ENCODE data around the gene AMY1B. TPM values are rescaled to one million over a fixed set of nuclear protein-coding genes. Genes with fewer than 3 reads are reported as not detected.
"Not testable (repeated sequence)": the region's sequence is repeated elsewhere in the genome, so short reads cannot be mapped to it uniquely, and the experiment has no call there.

The AMY1B gene
- not detected in 2 replicates for total RNA-seq (2014; rRNA removed; shearing (Covaris generic))
- polyA plus RNA-seq (2016; fragmentation: Nextera tagmentation; extraction: Ambion mirVana): not detected in 2 replicates

DNA sequence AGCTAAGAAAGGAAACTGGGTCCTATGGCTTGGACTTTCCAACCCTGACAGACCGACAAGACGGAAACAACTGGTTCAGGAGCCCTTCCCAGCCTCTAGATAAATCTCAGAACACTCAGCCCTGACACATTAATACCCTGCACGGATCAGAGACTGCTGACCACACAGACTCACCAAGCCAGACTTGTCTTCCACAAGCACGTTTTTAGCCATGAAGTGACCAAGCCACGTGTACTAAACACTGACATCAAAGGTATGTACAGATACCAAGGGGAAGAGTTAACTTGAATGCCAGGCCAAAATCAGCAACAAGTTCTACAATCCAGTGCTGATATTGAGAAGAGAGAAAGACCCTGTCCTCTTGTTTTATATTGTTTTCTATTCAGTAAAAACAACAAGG is at the start of gene AMY1B:
TSS of gene AMY1B (minus strand) at position 101 of the 400 bp plus-strand sequence. CDS start 571 bp downstream, outside the sequence.
- no CpG with 5 or more reads among the region's 5 CpGs for WGBS, 2 experiments (ENCODE audit: low coverage in 1 of 2, low lambda C conversion rate in 2 of 2, missing lambda C conversion rate in 2 of 2)
- H3K9me2 ChIP-seq (ENCODE audit: insufficient read depth); H3K4me3 ChIP-seq; H4K20me1 ChIP-seq (ENCODE audit: insufficient read depth); H3K27ac ChIP-seq; H2AFZ ChIP-seq; H3K4me1 ChIP-seq (ENCODE audit: insufficient read depth); in situ Hi-C loops (cut with MboI); H3K79me2 ChIP-seq (ENCODE audit: insufficient read depth); H3K9me3 ChIP-seq (ENCODE audit: low read depth); H3K36me3 ChIP-seq (ENCODE audit: low read depth); H3K9ac ChIP-seq; H3F3A ChIP-seq (ENCODE audit: insufficient read depth); DNase-seq; H3K27me3 ChIP-seq (replicated peaks; ENCODE audit: insufficient read depth); H3K4me2 ChIP-seq (ENCODE audit: unreplicated experiment): not testable (repeated sequence)

GRCh38 chr1:103745040-103745439 is 49.0 kb upstream of the AMY1B start:
- H3K9ac ChIP-seq; H3K4me3 ChIP-seq; in situ Hi-C loops (cut with MboI): not testable (repeated sequence)

DNA sequence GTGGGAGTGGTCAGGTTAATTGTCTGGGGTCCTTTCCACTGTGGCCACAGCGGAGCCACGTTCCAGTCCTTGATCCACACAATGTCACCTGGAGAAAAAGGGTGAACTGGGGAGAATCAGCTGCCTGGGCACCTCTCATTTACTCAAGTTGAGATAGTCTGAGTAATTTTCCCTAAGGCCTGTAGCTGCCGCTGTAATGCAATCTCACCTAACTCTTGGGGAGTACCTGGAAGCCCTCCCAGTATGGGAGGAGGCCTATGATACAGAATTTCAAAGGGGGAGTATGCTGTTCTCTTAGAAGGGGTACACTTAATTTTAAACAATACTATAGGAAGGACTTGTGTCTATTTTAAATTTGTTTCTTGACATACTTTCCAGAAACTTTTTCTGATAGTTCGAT is 48.4 kb upstream of the AMY1B start:
- H2AFZ ChIP-seq; in situ Hi-C loops (cut with MboI); DNase-seq; H4K20me1 ChIP-seq (ENCODE audit: insufficient read depth); H3K4me3 ChIP-seq; H3K9ac ChIP-seq; H3K9me3 ChIP-seq (ENCODE audit: low read depth); H3K79me2 ChIP-seq (ENCODE audit: insufficient read depth); H3F3A ChIP-seq (ENCODE audit: insufficient read depth); H3K27me3 ChIP-seq (replicated peaks; ENCODE audit: insufficient read depth); H3K9me2 ChIP-seq (ENCODE audit: insufficient read depth); H3K27ac ChIP-seq; H3K4me1 ChIP-seq (ENCODE audit: insufficient read depth); H3K4me2 ChIP-seq (ENCODE audit: unreplicated experiment); H3K36me3 ChIP-seq (ENCODE audit: low read depth): not testable (repeated sequence)
- no CpG with 5 or more reads among the region's 4 CpGs for WGBS, 2 experiments (ENCODE audit: low coverage in 1 of 2, low lambda C conversion rate in 2 of 2, missing lambda C conversion rate in 2 of 2)

More at GRCh38 chr1:103745040-103745439, 49.0 kb upstream of the AMY1B start:
- H3F3A ChIP-seq (ENCODE audit: insufficient read depth); H3K27me3 ChIP-seq (replicated peaks; ENCODE audit: insufficient read depth); H3K79me2 ChIP-seq (ENCODE audit: insufficient read depth); H2AFZ ChIP-seq; H4K20me1 ChIP-seq (ENCODE audit: insufficient read depth); H3K9me2 ChIP-seq (ENCODE audit: insufficient read depth); H3K9me3 ChIP-seq (ENCODE audit: low read depth); H3K4me2 ChIP-seq (ENCODE audit: unreplicated experiment); DNase-seq; H3K27ac ChIP-seq; H3K36me3 ChIP-seq (ENCODE audit: low read depth); H3K4me1 ChIP-seq (ENCODE audit: insufficient read depth): not testable (repeated sequence)
- WGBS, 2 experiments (ENCODE audit: low coverage in 1 of 2, low lambda C conversion rate in 2 of 2, missing lambda C conversion rate in 2 of 2): no CpG with 5 or more reads among the region's 4 CpGs

- H3K4me1 ChIP-seq (ENCODE audit: insufficient read depth); H3K27me3 ChIP-seq (replicated peaks; ENCODE audit: insufficient read depth); H3K36me3 ChIP-seq (ENCODE audit: low read depth); H3K27ac ChIP-seq; H3K9ac ChIP-seq; H3K4me3 ChIP-seq; DNase-seq; H2AFZ ChIP-seq; H3K79me2 ChIP-seq (ENCODE audit: insufficient read depth); H3K9me2 ChIP-seq (ENCODE audit: insufficient read depth); H3K4me2 ChIP-seq (ENCODE audit: unreplicated experiment); H3K9me3 ChIP-seq (ENCODE audit: low read depth); in situ Hi-C loops (cut with MboI); H3F3A ChIP-seq (ENCODE audit: insufficient read depth); H4K20me1 ChIP-seq (ENCODE audit: insufficient read depth): not testable (repeated sequence)
- no CpG with 5 or more reads among the region's 3 CpGs for WGBS, 2 experiments (ENCODE audit: low coverage in 1 of 2, low lambda C conversion rate in 2 of 2, missing lambda C conversion rate in 2 of 2)
Observed at GRCh38 chr1:103738031-103738430, 42.0 kb upstream of the AMY1B start.

GRCh38 chr1:103735334-103735733 is 39.3 kb upstream of the AMY1B start:
- H4K20me1 ChIP-seq (ENCODE audit: insufficient read depth); H3K27me3 ChIP-seq (replicated peaks; ENCODE audit: insufficient read depth); H3F3A ChIP-seq (ENCODE audit: insufficient read depth); DNase-seq; H3K4me3 ChIP-seq; H3K9me2 ChIP-seq (ENCODE audit: insufficient read depth); H3K36me3 ChIP-seq (ENCODE audit: low read depth); H3K9me3 ChIP-seq (ENCODE audit: low read depth); H3K9ac ChIP-seq; H3K27ac ChIP-seq; H3K79me2 ChIP-seq (ENCODE audit: insufficient read depth); H3K4me2 ChIP-seq (ENCODE audit: unreplicated experiment); in situ Hi-C loops (cut with MboI); H2AFZ ChIP-seq; H3K4me1 ChIP-seq (ENCODE audit: insufficient read depth): not testable (repeated sequence)
- no CpG with 5 or more reads among the region's 3 CpGs for WGBS, 2 experiments (ENCODE audit: low coverage in 1 of 2, low lambda C conversion rate in 2 of 2, missing lambda C conversion rate in 2 of 2)

GRCh38 chr1:103721473-103721872 is 25.5 kb upstream of the AMY1B start:
- H3K4me1 ChIP-seq (ENCODE audit: insufficient read depth); H3K4me3 ChIP-seq; H3K79me2 ChIP-seq (ENCODE audit: insufficient read depth); H3K4me2 ChIP-seq (ENCODE audit: unreplicated experiment); H4K20me1 ChIP-seq (ENCODE audit: insufficient read depth); in situ Hi-C loops (cut with MboI); H3K27me3 ChIP-seq (replicated peaks; ENCODE audit: insufficient read depth); DNase-seq; H3K9me2 ChIP-seq (ENCODE audit: insufficient read depth); H3K9me3 ChIP-seq (ENCODE audit: low read depth); H3F3A ChIP-seq (ENCODE audit: insufficient read depth); H3K9ac ChIP-seq; H3K27ac ChIP-seq; H3K36me3 ChIP-seq (ENCODE audit: low read depth); H2AFZ ChIP-seq: not testable (repeated sequence)
- no CpG with 5 or more reads among the region's 2 CpGs for WGBS, 2 experiments (ENCODE audit: low coverage in 1 of 2, low lambda C conversion rate in 2 of 2, missing lambda C conversion rate in 2 of 2)

DNA sequence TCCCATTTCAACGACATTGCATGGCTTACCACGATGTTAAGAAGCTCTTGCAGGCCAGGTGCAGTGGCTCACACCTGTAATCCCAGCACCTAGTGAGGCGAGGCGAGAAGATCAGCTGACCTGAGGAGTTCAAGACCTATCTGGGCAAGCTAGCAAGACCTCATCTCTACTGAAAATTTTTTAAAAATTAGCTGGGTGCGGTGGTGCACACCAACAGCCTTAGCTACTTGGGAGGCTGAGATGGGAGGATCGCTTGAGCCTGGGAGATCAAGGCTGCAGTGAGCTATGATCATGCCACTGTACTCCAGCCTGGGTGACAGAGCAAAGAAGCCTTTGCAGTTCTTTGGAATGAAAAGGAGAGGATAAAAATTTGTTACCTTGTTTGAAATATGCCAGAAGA is 21.4 kb upstream of the AMY1B start:
- in situ Hi-C loops (cut with MboI); H3K79me2 ChIP-seq (ENCODE audit: insufficient read depth); H3K27me3 ChIP-seq (replicated peaks; ENCODE audit: insufficient read depth); H3K9me2 ChIP-seq (ENCODE audit: insufficient read depth); H3K9ac ChIP-seq; H4K20me1 ChIP-seq (ENCODE audit: insufficient read depth); H3K9me3 ChIP-seq (ENCODE audit: low read depth); H3K36me3 ChIP-seq (ENCODE audit: low read depth); H3K4me3 ChIP-seq; H3K4me2 ChIP-seq (ENCODE audit: unreplicated experiment); H3K27ac ChIP-seq; H3F3A ChIP-seq (ENCODE audit: insufficient read depth); H3K4me1 ChIP-seq (ENCODE audit: insufficient read depth); DNase-seq; H2AFZ ChIP-seq: not testable (repeated sequence)
- WGBS, 2 experiments (ENCODE audit: low coverage in 1 of 2, low lambda C conversion rate in 2 of 2, missing lambda C conversion rate in 2 of 2): 17 to 33% methylated on average over 6 of the region's 6 CpGs

- H3K4me1 ChIP-seq (ENCODE audit: insufficient read depth); H3F3A ChIP-seq (ENCODE audit: insufficient read depth); H4K20me1 ChIP-seq (ENCODE audit: insufficient read depth); H2AFZ ChIP-seq; H3K9ac ChIP-seq; H3K9me3 ChIP-seq (ENCODE audit: low read depth); H3K27me3 ChIP-seq (replicated peaks; ENCODE audit: insufficient read depth); H3K9me2 ChIP-seq (ENCODE audit: insufficient read depth); H3K27ac ChIP-seq; H3K4me3 ChIP-seq; in situ Hi-C loops (cut with MboI); H3K4me2 ChIP-seq (ENCODE audit: unreplicated experiment); DNase-seq; H3K36me3 ChIP-seq (ENCODE audit: low read depth); H3K79me2 ChIP-seq (ENCODE audit: insufficient read depth): not testable (repeated sequence)
- WGBS, 2 experiments (ENCODE audit: low coverage in 1 of 2, low lambda C conversion rate in 2 of 2, missing lambda C conversion rate in 2 of 2): no CpG with 5 or more reads among the region's 3 CpGs
Observed at GRCh38 chr1:103710381-103710780, 14.4 kb upstream of the AMY1B start.

Data from GM23248 (cell line).